Measurements from ENCODE around the gene PCNT.

- TF ChIP-seq, protein P1, sequence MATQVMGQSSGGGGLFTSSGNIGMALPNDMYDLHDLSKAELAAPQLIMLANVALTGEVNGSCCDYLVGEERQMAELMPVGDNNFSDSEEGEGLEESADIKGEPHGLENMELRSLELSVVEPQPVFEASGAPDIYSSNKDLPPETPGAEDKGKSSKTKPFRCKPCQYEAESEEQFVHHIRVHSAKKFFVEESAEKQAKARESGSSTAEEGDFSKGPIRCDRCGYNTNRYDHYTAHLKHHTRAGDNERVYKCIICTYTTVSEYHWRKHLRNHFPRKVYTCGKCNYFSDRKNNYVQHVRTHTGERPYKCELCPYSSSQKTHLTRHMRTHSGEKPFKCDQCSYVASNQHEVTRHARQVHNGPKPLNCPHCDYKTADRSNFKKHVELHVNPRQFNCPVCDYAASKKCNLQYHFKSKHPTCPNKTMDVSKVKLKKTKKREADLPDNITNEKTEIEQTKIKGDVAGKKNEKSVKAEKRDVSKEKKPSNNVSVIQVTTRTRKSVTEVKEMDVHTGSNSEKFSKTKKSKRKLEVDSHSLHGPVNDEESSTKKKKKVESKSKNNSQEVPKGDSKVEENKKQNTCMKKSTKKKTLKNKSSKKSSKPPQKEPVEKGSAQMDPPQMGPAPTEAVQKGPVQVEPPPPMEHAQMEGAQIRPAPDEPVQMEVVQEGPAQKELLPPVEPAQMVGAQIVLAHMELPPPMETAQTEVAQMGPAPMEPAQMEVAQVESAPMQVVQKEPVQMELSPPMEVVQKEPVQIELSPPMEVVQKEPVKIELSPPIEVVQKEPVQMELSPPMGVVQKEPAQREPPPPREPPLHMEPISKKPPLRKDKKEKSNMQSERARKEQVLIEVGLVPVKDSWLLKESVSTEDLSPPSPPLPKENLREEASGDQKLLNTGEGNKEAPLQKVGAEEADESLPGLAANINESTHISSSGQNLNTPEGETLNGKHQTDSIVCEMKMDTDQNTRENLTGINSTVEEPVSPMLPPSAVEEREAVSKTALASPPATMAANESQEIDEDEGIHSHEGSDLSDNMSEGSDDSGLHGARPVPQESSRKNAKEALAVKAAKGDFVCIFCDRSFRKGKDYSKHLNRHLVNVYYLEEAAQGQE (IDR thresholded peaks at IDR 0.05; ENCODE audit: borderline replicate concordance) = no peak
- TF ChIP-seq CTCF (IDR thresholded peaks at IDR 0.05; ENCODE audit: poor library complexity, severe bottlenecking) (no peak), POLR2AphosphoS5 (IDR thresholded peaks at IDR 0.05) (no peak), EP300 (conservative IDR thresholded peaks at IDR 0.05; ENCODE audit: poor library complexity, severe bottlenecking) (no peak), SMC3 (conservative IDR thresholded peaks at IDR 0.05; ENCODE audit: poor library complexity) (no peak), TAF1 (IDR thresholded peaks at IDR 0.05; ENCODE audit: low read depth) (no peak)
These were observed 128.8 kb downstream of the PCNT start for GRCh38 chr21:46452710-46453109.
